NCI-H2196 (cell line): ENCODE data around the gene HPX.

Experiments used
- DNase-seq: peaks from one replicate; lab custom pipeline; 2025; ENCODE audit not compliant: unreplicated experiment; lab: John Stamatoyannopoulos, UW

Gene HPX

GRCh38 chr11:6468712-6469495 lies 28.1 kb upstream of the HPX start:
- peak; percentile 78 for DNase-seq

GRCh38 chr11:6459099-6459450 lies 18.3 kb upstream of the HPX start:
- DNase-seq = no peak

- no peak for DNase-seq
These were observed 17.7 kb upstream of the HPX start for GRCh38 chr11:6458352-6459098.

- no peak for DNase-seq
These were observed 17.0 kb upstream of the HPX start for GRCh38 chr11:6457581-6458320.

GRCh38 chr11:6456361-6457073 lies 15.7 kb upstream of the HPX start:
- no peak for DNase-seq

- DNase-seq = peak; percentile 8
These were observed 14.3 kb upstream of the HPX start for GRCh38 chr11:6455070-6455469.

GRCh38 chr11:6453152-6453551 lies 12.4 kb upstream of the HPX start:
- no peak for DNase-seq

- DNase-seq = no peak
These were observed 11.4 kb upstream of the HPX start for GRCh38 chr11:6452219-6452618.

GRCh38 chr11:6448574-6448973 lies 7.8 kb upstream of the HPX start:
- DNase-seq = no peak

GRCh38 chr11:6443269-6444003 lies 2.6 kb upstream of the HPX start:
- no peak for DNase-seq

- DNase-seq = no peak
These were observed 1.7 kb upstream of the HPX start for GRCh38 chr11:6442441-6442840.

GRCh38 chr11:6438979-6439571 lies 1.7 kb downstream of the HPX start:
- DNase-seq = peak; percentile 65

GRCh38 chr11:6437993-6438392 lies 2.8 kb downstream of the HPX start:
- no peak for DNase-seq

- DNase-seq = no peak
These were observed 3.4 kb downstream of the HPX start for GRCh38 chr11:6437423-6437822.

GRCh38 chr11:6433998-6434660 lies 6.7 kb downstream of the HPX start:
- DNase-seq = no peak

- peak; percentile 65 for DNase-seq
These were observed 8.9 kb downstream of the HPX start for GRCh38 chr11:6431861-6432260.

GRCh38 chr11:6427516-6427915 lies 13.3 kb downstream of the HPX start:
- no peak for DNase-seq

GRCh38 chr11:6420677-6421076 lies 20.1 kb downstream of the HPX start:
- no peak for DNase-seq

GRCh38 chr11:6419009-6419631 lies 21.7 kb downstream of the HPX start, which contains the start of gene APBB1:
Gene APBB1, minus strand, starts transcription at chr11:6419094. Its CDS starts 7,747 bp downstream, at chr11:6411347.
- peak; percentile 76 for DNase-seq
